GM12878 (cell line): ENCODE results near the gene POLG. TPM values are rescaled to one million over a fixed set of nuclear protein-coding genes. Genes with fewer than 3 reads are reported as not detected.

Source experiments
- ATAC-seq: fragments of 200-7000 bp; cut with Tn5 transposase; 3 replicates; pipeline ENCODE4 v1.9.1; 2020; ENCODE audit warnings: mild to moderate bottlenecking, moderate library complexity
- BruUV-seq: library from RNA; stranded (reverse); fragments of 400-500 nt; replicated peaks from 2 replicates; lab custom pipeline; 2021; lab: Mats Ljungman, UMichigan
- CTCF ChIA-PET: fragments of 300-600 bp; sonication (Branson Sonifier 250); formaldehyde crosslinking; extraction: SDS; loops from one replicate; lab custom pipeline; 2021; ENCODE audit warnings: inconsistent platforms; lab: Yijun Ruan, JAX
- POLR2A ChIA-PET: fragments of 350-600 bp; formaldehyde crosslinking; extraction: SDS; loops from one replicate; lab custom pipeline; 2021; ENCODE audit warnings: inconsistent platforms; lab: Charles Lee
- RAD21 ChIA-PET: fragments of 300-600 bp; sonication (Branson Sonifier 250); formaldehyde crosslinking; loops from one replicate; lab custom pipeline; 2023; ENCODE audit warnings: antibody characterized with exemption; ENCODE audit not compliant: unreplicated experiment; lab: Charles Lee
- SMC1A ChIA-PET: fragments of 300-600 bp; sonication (Branson Sonifier 250); formaldehyde crosslinking; loops from one replicate; lab custom pipeline; 2023; ENCODE audit not compliant: unreplicated experiment, uncharacterized antibody; lab: Charles Lee
- DNase-seq: peaks from one replicate; pipeline ENCODE4 v3.0.0-alpha.2; 2011; ENCODE audit warnings: low read depth, low spot score
- FAIRE-seq: peaks from 3 replicates; lab custom pipeline; 2011; peaks lifted over from hg19 to GRCh38; lab: Jason Lieb, UNC
- H2AFZ ChIP-seq: 2 replicates; pipeline ENCODE4 v1.6.0; 2011; ENCODE audit warnings: low read depth, low read length, control low read depth; ENCODE audit not compliant: control insufficient read depth
- H3K27ac ChIP-seq: 2 replicates; pipeline ENCODE4 v1.5.1; 2011; ENCODE audit warnings: control low read depth; ENCODE audit not compliant: control insufficient read depth, insufficient read depth
- H3K27me3 ChIP-seq, 2 experiments: replicated peaks in 1 of 2; 2 replicates each; pipeline versions ENCODE4 v1.6.0 to v1.6.1; 2011; ENCODE audit warnings: low read length in 1 of 2; ENCODE audit not compliant: control insufficient read depth in 2 of 2, insufficient read depth in 2 of 2
- H3K36me3 ChIP-seq, 2 experiments: 2 replicates each; pipeline ENCODE4 v1.5.1; 2011; ENCODE audit warnings: low read length in 1 of 2; ENCODE audit not compliant: control insufficient read depth in 2 of 2, insufficient read depth in 2 of 2
- H3K4me1 ChIP-seq: 2 replicates; pipeline ENCODE4 v1.6.1; 2011; ENCODE audit warnings: mild to moderate bottlenecking, low read length, moderate library complexity, mixed read lengths; ENCODE audit not compliant: control insufficient read depth, insufficient read depth
- H3K4me2 ChIP-seq: 2 replicates; pipeline ENCODE4 v1.6.0; 2011; ENCODE audit warnings: control low read depth; ENCODE audit not compliant: control insufficient read depth, insufficient read depth
- H3K4me3 ChIP-seq: fragments of 200-600 bp; sonication (generic); 2 replicates; pipeline ENCODE4 v1.5.1; 2016
- H3K79me2 ChIP-seq: 2 replicates; pipeline ENCODE4 v1.6.0; 2011; ENCODE audit warnings: low read length; ENCODE audit not compliant: control insufficient read depth, insufficient read depth
- H3K9ac ChIP-seq: 2 replicates; pipeline ENCODE4 v1.8.0; 2011; ENCODE audit warnings: low read length, control low read depth, mixed read lengths; ENCODE audit not compliant: control insufficient read depth, insufficient read depth
- H3K9me3 ChIP-seq: replicated peaks from 3 replicates; pipeline ENCODE4 v1.5.1; 2011; ENCODE audit warnings: mild to moderate bottlenecking, low read length; ENCODE audit not compliant: control insufficient read depth, insufficient read depth
- H4K20me1 ChIP-seq: 2 replicates; pipeline ENCODE4 v1.6.0; 2011; ENCODE audit not compliant: control insufficient read depth, insufficient read depth
- ASH2L ChIP-seq: fragments of 300-600, 200-600 bp; sonication (generic); IDR thresholded peaks from 2 replicates; pipeline ENCODE4 v1.6.1; 2017; ENCODE audit warnings: low read depth, mild to moderate bottlenecking, borderline replicate concordance
- CBX5 ChIP-seq: sonication (generic); IDR thresholded peaks from 2 replicates; pipeline ENCODE4 v1.6.1; 2016; ENCODE audit warnings: low read depth, moderate library complexity, mild to moderate bottlenecking, inconsistent platforms
- ELK1 ChIP-seq: IDR thresholded peaks from 2 replicates; pipeline ENCODE4 v1.6.1; 2012; ENCODE audit warnings: low read depth, low read length, improper control_type of control experiment
- HSF1 ChIP-seq: fragments of 150-350 bp; IDR thresholded peaks from 2 replicates; pipeline ENCODE4 v1.6.1; 2014; ENCODE audit warnings: mild to moderate bottlenecking, low read depth, low read length
- IRF4 ChIP-seq: IDR thresholded peaks from 2 replicates; pipeline ENCODE4 v1.6.1; 2011; ENCODE audit warnings: low read depth, low read length
- MYB ChIP-seq: fragments of 150-350 bp; IDR thresholded peaks from 2 replicates; pipeline ENCODE4 v1.6.1; 2014; ENCODE audit warnings: mild to moderate bottlenecking, low read depth, low read length, borderline replicate concordance
- NR2F1 ChIP-seq: fragments of 450-650 bp; conservative IDR thresholded peaks from 2 replicates; pipeline ENCODE4 v1.6.1; 2017; ENCODE audit warnings: mild to moderate bottlenecking
- SIX5 ChIP-seq: IDR thresholded peaks from 2 replicates; pipeline ENCODE4 v1.6.1; 2011; ENCODE audit warnings: mild to moderate bottlenecking, low read depth, low read length, moderate library complexity; ENCODE audit not compliant: severe bottlenecking
- SP1 ChIP-seq: IDR thresholded peaks from one replicate; pipeline ENCODE4 v1.6.1; 2011; ENCODE audit warnings: low read depth, low read length
- SREBF1 ChIP-seq: IDR thresholded peaks from 2 replicates; pipeline ENCODE4 v1.6.1; 2012; ENCODE audit warnings: mild to moderate bottlenecking, low read length
- WGBS: methylation state at CpG from one replicate; pipeline ENCODE4 v1.1.6; 2016; ENCODE audit warnings: low lambda C conversion rate; ENCODE audit not compliant: insufficient replicate concordance, insufficient coverage; ENCODE audit errors: missing lambda C conversion rate; 5-methylcytosine and 5-hydroxymethylcytosine counted together
- in situ Hi-C: fragments of 300-500 bp; cut with MboI; formaldehyde crosslinking; loops from 9 replicates; pipeline ENCODE4 v1.14.3; 2018; ENCODE audit warnings: mixed read lengths
- intact Hi-C: fragments of 100-400 bp; cut with micrococcal nuclease; formaldehyde crosslinking; loops from one replicate; pipeline ENCODE4 v1.14.2; 2022; ENCODE audit not compliant: unreplicated experiment
- polyA plus RNA-seq, 11 experiments: library from polyadenylated mRNA; depleted of rRNA in 4 of 11; unstranded in 6 of 11; stranded (reverse) in 5 of 11; fragments of >200 nt; fragmentation: Nextera tagmentation in 4 of 11; fragmentation: Illumina TruSeq in 1 of 11; extraction: Ambion mirVana in 4 of 11; extraction: Trizol in 1 of 11; gene quantifications; 1 replicate in 1 of 11; 2 replicates in 10 of 11; pipeline versions ENCODE4 v1.2.1 to v1.2.3, GENCODE V29; 2011 to 2016; ENCODE audit warnings: inconsistent platforms in 2 of 11, missing spikeins in 2 of 11, low read depth in 1 of 11
- total RNA-seq, 4 experiments: library from RNA; depleted of rRNA in 3 of 4; stranded (reverse); fragments of >200 nt in 3 of 4; fragmentation: Illumina TruSeq in 1 of 4; extraction: Trizol in 1 of 4; gene quantifications; 2 replicates each; pipeline versions ENCODE4 v1.2.1 to v1.2.3, GENCODE V29; 2013 to 2021

POLG gene
- total and polyA plus RNA-seq, 10 of the 15 experiments (the other 5 are each of a cell fraction or from before 2014, with no cell fraction given) = 14.8 to 71.1 (median 33.0) TPM

- Histone ChIP-seq H4K20me1 (no peaks in the 10 kb centered on the region), H3K27me3 (peaks cover 7 to 14% of the 10 kb centered on the region in 2 experiments; a peak in 3 of 4 replicates), H3K9me3 (no peaks in the 10 kb centered on the region), H3K79me2 (no peaks in the 10 kb centered on the region), H3K9ac (no peak overlapping the region), H3K4me3 (no peak overlapping the region), H3K36me3 (no peaks in the 10 kb centered on the region), H3K27ac (no peak overlapping the region), H2AFZ (no peak overlapping the region), H3K4me2 (no peak overlapping the region), H3K4me1 (no peaks in the 10 kb centered on the region)
- TF ChIP-seq SIX5 = no peak
- no peak for TF ChIP-seq NR2F1
- no peak for TF ChIP-seq HSF1
- TF ChIP-seq ELK1 = no peak
- TF ChIP-seq CBX5 = no peak
- no peak for TF ChIP-seq MYB
- no peak for TF ChIP-seq SP1
- no peak for TF ChIP-seq IRF4
- no peak for TF ChIP-seq SREBF1
- no peak for TF ChIP-seq ASH2L
- POLR2A ChIA-PET = no interaction called here
- no peak for DNase-seq
- BruUV-seq = no TSS peak
- SMC1A ChIA-PET = no interaction called here
- no peak for ATAC-seq
- in situ Hi-C loops (no loop called here), intact Hi-C loops (no loop called here)
- CTCF ChIA-PET = no interaction called here
- FAIRE-seq = no peak
- RAD21 ChIA-PET = no interaction called here
- 11% methylated on average over 3 of the region's 3 CpGs for whole genome bisulfite sequencing
Observed at GRCh38 chr15:89384176-89384604, 49.6 kb upstream of the POLG start.
